Activated B cell treated with CpG ODN at 0.5 μM for 24 hours (primary cell): ENCODE data around the gene CDKN2A. TPM values are rescaled to one million over a fixed set of nuclear protein-coding genes. Genes with fewer than 3 reads are reported as not detected.
"Not testable (repeated sequence)": the region's sequence is repeated elsewhere in the genome, so short reads cannot be mapped to it uniquely, and the experiment has no call there.

ENCODE experiments used
- ATAC-seq: fragments of 200-7000 bp; cut with Tn5 transposase; one replicate; pipeline ENCODE4 v1.10.0; 2021; ENCODE audit warnings: low read depth, mild to moderate bottlenecking, moderate library complexity
- CTCF ChIA-PET: fragments of 350-600 bp; sonication (Branson Sonifier 250); formaldehyde crosslinking; loops from one replicate; lab custom pipeline; 2021; ENCODE audit warnings: antibody characterized with exemption; lab: Charles Lee
- POLR2A ChIA-PET: fragments of 350-600 bp; sonication (Branson Sonifier 250); formaldehyde crosslinking; loops from one replicate; lab custom pipeline; 2021; ENCODE audit warnings: antibody characterized with exemption; lab: Charles Lee
- DNase-seq: peaks from one replicate; pipeline ENCODE4 v3.0.0; 2022
- H3K27ac Mint-ChIP-seq: one replicate; pipeline ENCODE4 v1.8.0; 2020; ENCODE audit warnings: mixed read lengths
- H3K27me3 Mint-ChIP-seq: one replicate; pipeline ENCODE4 v1.8.0; 2021; ENCODE audit warnings: mixed read lengths
- H3K36me3 Mint-ChIP-seq: one replicate; pipeline ENCODE4 v1.8.0; 2021; ENCODE audit warnings: low read depth, mixed read lengths
- H3K4me1 Mint-ChIP-seq: one replicate; pipeline ENCODE4 v1.8.0; 2021; ENCODE audit warnings: mixed read lengths
- H3K4me3 Mint-ChIP-seq: one replicate; pipeline ENCODE4 v1.8.0; 2020; ENCODE audit warnings: mild to moderate bottlenecking, mixed read lengths
- H3K9me3 Mint-ChIP-seq: one replicate; pipeline ENCODE4 v1.8.0; 2020; ENCODE audit warnings: mixed read lengths
- intact Hi-C: fragments of 100-400 bp; cut with micrococcal nuclease; formaldehyde crosslinking; loops from one replicate; pipeline ENCODE4 v1.15.1; 2024
- total RNA-seq: library from RNA; stranded (reverse); gene quantifications from 2 replicates; pipeline ENCODE4 v1.2.3, GENCODE V29; 2022
- TF ChIP-seq, protein P1 (sequence below): fragments of 200-600 bp; IDR thresholded peaks from one replicate; pipeline ENCODE4 v1.8.0; 2022; ENCODE audit warnings: antibody characterized with exemption, mild to moderate bottlenecking

Gene CDKN2A
- total RNA-seq, 1 donor from 2014 or later, result 8.5 TPM

DNA sequence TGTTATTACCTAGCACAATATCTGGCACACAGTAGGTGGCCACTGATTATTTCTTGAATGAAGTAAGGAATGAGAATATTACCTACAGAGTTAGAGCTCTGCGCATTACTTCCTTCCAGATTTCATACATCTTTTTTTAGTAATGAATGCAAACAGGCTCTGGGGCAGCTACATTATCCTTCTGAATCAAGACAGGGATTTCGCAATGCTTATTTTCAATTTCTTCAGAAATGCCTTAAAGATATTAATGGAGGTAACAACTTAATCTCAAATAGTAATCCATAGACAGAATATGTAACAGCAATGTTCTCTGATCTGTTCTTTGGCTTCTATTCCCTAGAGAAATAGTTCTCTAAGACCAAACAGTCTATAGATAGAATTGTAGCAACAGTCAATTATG, 32.6 kb downstream of the CDKN2A start:
- no peak for ATAC-seq
- Mint-ChIP-seq H3K9me3 (peaks cover 5% of the 10 kb centered on the region), H3K36me3 (no peaks in the 10 kb centered on the region), H3K4me3 (no peak overlapping the region), H3K27ac (no peak overlapping the region), H3K4me1 (peaks cover 17% of the 10 kb centered on the region), H3K27me3 (peaks cover 51% of the 10 kb centered on the region)
- ChIA-PET CTCF (no interaction called here), POLR2A (no interaction called here)
- TF ChIP-seq, protein P1, sequence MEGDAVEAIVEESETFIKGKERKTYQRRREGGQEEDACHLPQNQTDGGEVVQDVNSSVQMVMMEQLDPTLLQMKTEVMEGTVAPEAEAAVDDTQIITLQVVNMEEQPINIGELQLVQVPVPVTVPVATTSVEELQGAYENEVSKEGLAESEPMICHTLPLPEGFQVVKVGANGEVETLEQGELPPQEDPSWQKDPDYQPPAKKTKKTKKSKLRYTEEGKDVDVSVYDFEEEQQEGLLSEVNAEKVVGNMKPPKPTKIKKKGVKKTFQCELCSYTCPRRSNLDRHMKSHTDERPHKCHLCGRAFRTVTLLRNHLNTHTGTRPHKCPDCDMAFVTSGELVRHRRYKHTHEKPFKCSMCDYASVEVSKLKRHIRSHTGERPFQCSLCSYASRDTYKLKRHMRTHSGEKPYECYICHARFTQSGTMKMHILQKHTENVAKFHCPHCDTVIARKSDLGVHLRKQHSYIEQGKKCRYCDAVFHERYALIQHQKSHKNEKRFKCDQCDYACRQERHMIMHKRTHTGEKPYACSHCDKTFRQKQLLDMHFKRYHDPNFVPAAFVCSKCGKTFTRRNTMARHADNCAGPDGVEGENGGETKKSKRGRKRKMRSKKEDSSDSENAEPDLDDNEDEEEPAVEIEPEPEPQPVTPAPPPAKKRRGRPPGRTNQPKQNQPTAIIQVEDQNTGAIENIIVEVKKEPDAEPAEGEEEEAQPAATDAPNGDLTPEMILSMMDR, result no peak
- no peak for DNase-seq
- intact Hi-C loops, result no loop called here

DNA sequence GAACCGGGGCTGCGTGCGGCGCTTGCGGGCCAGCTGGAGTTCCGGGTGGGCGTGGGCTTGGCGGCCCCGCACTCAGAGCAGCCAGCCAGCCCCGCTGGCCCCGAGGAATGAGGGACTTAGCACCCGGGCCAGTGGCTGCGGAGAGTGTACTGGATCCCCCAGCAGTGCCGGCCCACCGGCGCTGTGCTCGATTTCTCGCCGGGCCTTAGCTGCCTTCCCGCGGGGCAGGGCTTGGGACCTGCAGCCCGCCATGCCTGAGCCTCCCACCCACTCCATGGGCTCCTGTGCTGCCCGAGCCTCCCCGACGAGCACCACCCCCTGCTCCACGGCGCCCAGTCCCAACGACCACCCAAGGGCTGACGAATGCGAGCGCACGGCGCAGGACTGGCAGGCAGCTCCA, 34.9 kb downstream of the CDKN2A start:
- peaks cover 31% of the 10 kb centered on the region for H3K27me3 Mint-ChIP-seq
- not testable (repeated sequence) for ATAC-seq, H3K4me1 Mint-ChIP-seq

DNA sequence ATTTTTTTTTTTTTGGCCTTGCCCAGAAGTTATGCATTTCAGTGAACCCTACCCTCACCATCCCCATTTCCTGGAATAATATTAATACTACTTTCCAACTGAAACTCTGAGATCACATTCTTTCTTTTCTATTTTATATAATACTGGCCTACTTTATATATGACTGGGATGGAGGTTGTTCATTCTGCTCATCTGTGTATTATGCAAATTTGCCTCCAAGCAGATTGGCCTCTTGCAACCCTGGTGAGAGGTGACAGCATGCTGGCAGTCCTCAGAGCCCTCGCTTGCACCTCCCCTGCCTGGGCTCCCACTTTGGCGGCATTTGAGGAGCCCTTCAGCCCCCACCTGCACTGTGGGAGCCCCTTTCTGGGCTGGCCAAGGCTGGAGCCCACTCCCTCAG, 35.4 kb downstream of the CDKN2A start:
- H3K9me3 Mint-ChIP-seq, result peaks cover 5% of the 10 kb centered on the region
- TF ChIP-seq, protein P1, result no peak
- ChIA-PET POLR2A (no interaction called here), CTCF (no interaction called here)
- peaks cover 29% of the 10 kb centered on the region for H3K27me3 Mint-ChIP-seq
- no peaks in the 10 kb centered on the region for H3K36me3 Mint-ChIP-seq
- H3K27ac Mint-ChIP-seq, result no peak overlapping the region
- ATAC-seq, result no peak
- H3K4me3 Mint-ChIP-seq, result no peak overlapping the region
- no peaks in the 10 kb centered on the region for H3K4me1 Mint-ChIP-seq
- no peak for DNase-seq
- intact Hi-C loops, result no loop called here

More for the DNA sequence above, 34.9 kb downstream of the CDKN2A start:
- POLR2A ChIA-PET, H3K27ac Mint-ChIP-seq, H3K9me3 Mint-ChIP-seq, intact Hi-C loops, H3K36me3 Mint-ChIP-seq, DNase-seq, H3K4me3 Mint-ChIP-seq: not testable (repeated sequence)
- CTCF ChIA-PET, result interaction anchor here (1.1 kb wide), 1 partner anchor 285 kb away, joined by 3 read pairs; no protein-coding TSS in a partner anchor

DNA sequence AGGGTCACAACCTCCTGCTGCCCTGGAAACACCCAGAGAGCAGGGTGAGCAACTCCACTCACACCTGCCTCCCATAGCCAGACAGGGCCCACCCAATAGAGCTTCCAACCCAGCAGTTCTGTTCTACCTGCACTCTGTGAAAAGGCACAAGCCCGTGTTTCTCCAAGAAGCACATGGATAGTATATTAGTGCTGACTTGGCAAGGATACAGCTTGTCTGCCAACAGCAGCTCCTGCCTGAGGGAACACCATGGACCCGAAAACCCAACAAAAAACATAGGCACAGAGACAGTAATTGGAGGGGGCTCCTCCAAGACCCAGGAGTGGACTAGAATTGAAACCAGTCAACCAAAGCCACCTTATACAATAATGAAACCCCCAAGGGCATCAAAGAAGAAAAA, 48.6 kb downstream of the CDKN2A start:
- Mint-ChIP-seq H3K27me3 (peaks cover 26% of the 10 kb centered on the region), H3K36me3 (no peaks in the 10 kb centered on the region), H3K9me3 (no peaks in the 10 kb centered on the region), H3K4me3 (no peak overlapping the region), H3K4me1 (no peaks in the 10 kb centered on the region), H3K27ac (no peak overlapping the region)
- TF ChIP-seq, protein P1, result no peak
- DNase-seq, result no peak
- ChIA-PET CTCF (no interaction called here), POLR2A (no interaction called here)
- intact Hi-C loops, result no loop called here
- no peak for ATAC-seq

DNA sequence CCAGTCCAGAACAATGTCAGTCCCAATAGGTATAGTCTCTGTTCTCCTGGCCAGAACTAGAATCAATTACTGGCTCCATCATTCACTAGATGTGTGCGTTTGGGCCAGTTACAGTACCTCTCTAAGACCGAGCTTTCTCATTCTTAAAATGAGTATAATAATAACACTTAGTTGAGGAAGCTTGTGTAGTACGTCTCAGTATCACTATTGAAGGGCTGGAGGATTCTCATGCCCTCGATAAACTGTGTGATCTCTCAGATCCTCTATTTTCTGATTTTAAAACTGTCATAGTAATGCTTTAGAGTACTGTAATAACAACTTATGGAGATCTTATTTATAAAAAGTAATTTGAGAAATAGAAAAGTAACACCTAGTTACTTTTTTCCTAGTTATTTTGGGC, 50.7 kb downstream of the CDKN2A start:
- ChIA-PET CTCF (no interaction called here), POLR2A (no interaction called here)
- Mint-ChIP-seq H3K36me3 (no peaks in the 10 kb centered on the region), H3K9me3 (no peaks in the 10 kb centered on the region), H3K27ac (no peak overlapping the region), H3K27me3 (peaks cover 22% of the 10 kb centered on the region), H3K4me1 (no peaks in the 10 kb centered on the region), H3K4me3 (no peak overlapping the region)
- intact Hi-C loops, result no loop called here
- no peak for ATAC-seq
- TF ChIP-seq, protein P1, result no peak
- no peak for DNase-seq
